ENCODE data around the gene CCDC146.
"Not testable (repeated sequence)": the region's sequence is repeated elsewhere in the genome, so short reads cannot be mapped to it uniquely, and the experiment has no call there.

CCDC146 gene

GRCh38 chr7:77226357-77226839, 104.0 kb downstream of the CCDC146 start:
- H3K9me3 ChIP-seq (ENCODE audit: control insufficient read depth, low read length): no peaks in the 10 kb centered on the region
- H3K4me3 ChIP-seq (ENCODE audit: extremely low read depth, insufficient read depth, low read length, poor library complexity, severe bottlenecking): no peak overlapping the region
- no peaks in the 10 kb centered on the region for H3K36me3 ChIP-seq (ENCODE audit: control insufficient read depth, insufficient read depth, low read length)
- 83 to 100% methylated on average over 1 of the region's 1 CpG for WGBS, 2 experiments (ENCODE audit: insufficient coverage in 2 of 2)
- H3K27ac ChIP-seq (ENCODE audit: low read depth, low read length, severe bottlenecking): no peak overlapping the region
- H3K4me1 ChIP-seq (ENCODE audit: control insufficient read depth, insufficient read depth, low read length, poor library complexity, severe bottlenecking): no peaks in the 10 kb centered on the region

DNA sequence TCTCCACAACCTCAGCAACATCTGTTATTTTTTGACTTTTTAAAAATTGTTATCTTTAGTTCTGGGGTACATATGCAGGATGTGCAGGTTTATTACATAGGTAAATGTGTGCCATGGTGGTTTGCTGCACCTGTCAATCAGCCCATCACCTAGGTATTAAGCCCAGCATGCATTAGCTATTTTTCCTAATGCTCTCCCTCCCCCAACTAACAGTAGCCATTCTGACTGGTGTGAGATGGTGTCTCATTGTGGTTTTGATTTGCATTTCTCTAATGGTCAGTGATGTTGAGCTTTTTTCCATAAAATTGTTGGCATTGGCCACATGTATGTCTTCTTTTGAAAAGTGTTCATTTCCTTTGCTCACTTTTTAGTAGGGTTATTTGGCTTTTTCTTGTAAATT, 106.4 kb downstream of the CCDC146 start:
- H3K9me3 ChIP-seq (ENCODE audit: control insufficient read depth, low read length); H3K36me3 ChIP-seq (ENCODE audit: control insufficient read depth, insufficient read depth, low read length); H3K4me1 ChIP-seq (ENCODE audit: control insufficient read depth, insufficient read depth, low read length, poor library complexity, severe bottlenecking); H3K4me3 ChIP-seq (ENCODE audit: extremely low read depth, insufficient read depth, low read length, poor library complexity, severe bottlenecking); H3K27ac ChIP-seq (ENCODE audit: low read depth, low read length, severe bottlenecking): not testable (repeated sequence)

- Histone ChIP-seq H3K27ac (ENCODE audit: low read depth, low read length, severe bottlenecking) (no peak overlapping the region), H3K4me3 (ENCODE audit: extremely low read depth, insufficient read depth, low read length, poor library complexity, severe bottlenecking) (no peak overlapping the region)
- WGBS, 2 experiments (ENCODE audit: insufficient coverage in 2 of 2): 77% methylated on average over 2 of the region's 2 CpGs; no CpG with 5 or more reads in 1 of the 2 experiments
These were observed 110.1 kb downstream of the CCDC146 start for GRCh38 chr7:77232467-77232866.

DNA sequence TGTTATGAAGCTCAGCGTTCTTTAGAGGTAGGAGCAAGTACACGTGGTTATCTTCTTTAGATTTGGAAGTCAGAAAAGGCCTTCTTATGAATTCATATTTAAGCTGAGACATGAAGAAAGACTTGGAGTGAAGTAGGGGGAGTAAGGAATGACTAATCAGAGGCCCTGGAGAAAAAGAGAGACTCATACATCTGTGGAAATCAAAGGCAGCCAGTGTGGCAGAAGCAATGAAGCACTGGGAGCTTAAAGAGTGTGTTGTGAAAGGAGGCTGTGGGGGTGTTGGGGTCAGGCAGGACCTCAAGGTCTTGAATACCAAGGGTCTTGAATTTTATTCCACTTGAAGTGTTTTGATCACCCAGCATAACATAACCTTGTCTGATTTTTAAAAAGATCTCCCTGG, 112.9 kb downstream of the CCDC146 start:
- no peak overlapping the region for H3K27ac ChIP-seq (ENCODE audit: low read depth, low read length, severe bottlenecking)
- no peaks in the 10 kb centered on the region for H3K9me3 ChIP-seq (ENCODE audit: control insufficient read depth, low read length)
- H3K4me3 ChIP-seq (ENCODE audit: extremely low read depth, insufficient read depth, low read length, poor library complexity, severe bottlenecking): no peak overlapping the region
- H3K4me1 ChIP-seq (ENCODE audit: control insufficient read depth, insufficient read depth, low read length, poor library complexity, severe bottlenecking): no peaks in the 10 kb centered on the region
- WGBS, 2 experiments (ENCODE audit: insufficient coverage in 2 of 2): 82 to 94% methylated on average over 2 of the region's 2 CpGs
- no peaks in the 10 kb centered on the region for H3K36me3 ChIP-seq (ENCODE audit: control insufficient read depth, insufficient read depth, low read length)

More at GRCh38 chr7:77232467-77232866, 110.1 kb downstream of the CCDC146 start:
- H3K9me3 ChIP-seq (ENCODE audit: control insufficient read depth, low read length): no peaks in the 10 kb centered on the region
- no peaks in the 10 kb centered on the region for H3K36me3 ChIP-seq (ENCODE audit: control insufficient read depth, insufficient read depth, low read length)
- H3K4me1 ChIP-seq (ENCODE audit: control insufficient read depth, insufficient read depth, low read length, poor library complexity, severe bottlenecking): no peaks in the 10 kb centered on the region

GRCh38 chr7:77238703-77239136, 116.3 kb downstream of the CCDC146 start:
- Histone ChIP-seq H3K9me3 (ENCODE audit: control insufficient read depth, low read length) (no peaks in the 10 kb centered on the region), H3K4me3 (ENCODE audit: extremely low read depth, insufficient read depth, low read length, poor library complexity, severe bottlenecking) (no peak overlapping the region), H3K4me1 (ENCODE audit: control insufficient read depth, insufficient read depth, low read length, poor library complexity, severe bottlenecking) (no peaks in the 10 kb centered on the region), H3K36me3 (ENCODE audit: control insufficient read depth, insufficient read depth, low read length) (no peaks in the 10 kb centered on the region), H3K27ac (ENCODE audit: low read depth, low read length, severe bottlenecking) (no peak overlapping the region)
- 93 to 100% methylated on average over 1 to 2 of the region's 2 CpGs for WGBS, 2 experiments (ENCODE audit: insufficient coverage in 2 of 2)

GRCh38 chr7:77239471-77239870, 117.1 kb downstream of the CCDC146 start:
- WGBS, 2 experiments (ENCODE audit: insufficient coverage in 2 of 2): 88 to 89% methylated on average over 1 to 2 of the region's 3 CpGs
- no peak overlapping the region for H3K27ac ChIP-seq (ENCODE audit: low read depth, low read length, severe bottlenecking)
- no peaks in the 10 kb centered on the region for H3K9me3 ChIP-seq (ENCODE audit: control insufficient read depth, low read length)
- H3K4me3 ChIP-seq (ENCODE audit: extremely low read depth, insufficient read depth, low read length, poor library complexity, severe bottlenecking): no peak overlapping the region
- no peaks in the 10 kb centered on the region for H3K36me3 ChIP-seq (ENCODE audit: control insufficient read depth, insufficient read depth, low read length)
- H3K4me1 ChIP-seq (ENCODE audit: control insufficient read depth, insufficient read depth, low read length, poor library complexity, severe bottlenecking): no peaks in the 10 kb centered on the region

DNA sequence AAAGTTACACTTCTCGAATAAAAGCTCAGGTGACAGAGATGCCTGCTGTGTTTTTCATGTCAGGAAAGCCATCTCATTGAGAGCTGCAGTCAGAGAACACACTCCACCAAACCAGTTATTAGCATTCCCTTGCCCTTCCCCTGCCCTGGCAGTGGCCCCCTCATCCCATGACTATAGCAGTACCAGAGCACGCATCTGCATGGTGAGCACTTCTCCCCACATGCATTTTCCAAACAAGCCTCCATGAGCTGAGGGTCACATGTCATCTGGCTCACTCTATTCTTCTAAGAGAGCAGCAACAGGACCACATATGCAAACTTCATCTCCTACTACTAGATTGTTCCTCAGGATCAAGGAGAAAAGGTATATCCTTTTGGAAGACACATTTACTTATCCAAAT, 119.7 kb downstream of the CCDC146 start:
- WGBS, 2 experiments (ENCODE audit: insufficient coverage in 2 of 2): 89 to 90% methylated on average over 2 of the region's 2 CpGs
- no peaks in the 10 kb centered on the region for H3K9me3 ChIP-seq (ENCODE audit: control insufficient read depth, low read length)
- H3K4me1 ChIP-seq (ENCODE audit: control insufficient read depth, insufficient read depth, low read length, poor library complexity, severe bottlenecking): peaks cover 10% of the 10 kb centered on the region
- no peak overlapping the region for H3K4me3 ChIP-seq (ENCODE audit: extremely low read depth, insufficient read depth, low read length, poor library complexity, severe bottlenecking)
- H3K27ac ChIP-seq (ENCODE audit: low read depth, low read length, severe bottlenecking): no peak overlapping the region
- H3K36me3 ChIP-seq (ENCODE audit: control insufficient read depth, insufficient read depth, low read length): no peaks in the 10 kb centered on the region

- Histone ChIP-seq H3K27ac (ENCODE audit: low read depth, low read length, severe bottlenecking) (no peak overlapping the region), H3K4me1 (ENCODE audit: control insufficient read depth, insufficient read depth, low read length, poor library complexity, severe bottlenecking) (peaks cover 10% of the 10 kb centered on the region), H3K9me3 (ENCODE audit: control insufficient read depth, low read length) (no peaks in the 10 kb centered on the region), H3K4me3 (ENCODE audit: extremely low read depth, insufficient read depth, low read length, poor library complexity, severe bottlenecking) (no peak overlapping the region), H3K36me3 (ENCODE audit: control insufficient read depth, insufficient read depth, low read length) (no peaks in the 10 kb centered on the region)
- 71% methylated on average over 1 of the region's 2 CpGs; no CpG with 5 or more reads in 1 of the 2 experiments for WGBS, 2 experiments (ENCODE audit: insufficient coverage in 2 of 2)
These were observed 120.1 kb downstream of the CCDC146 start for GRCh38 chr7:77242554-77242953.

GRCh38 chr7:77244222-77244934, 122.0 kb downstream of the CCDC146 start:
- Histone ChIP-seq H3K36me3 (ENCODE audit: control insufficient read depth, insufficient read depth, low read length) (no peaks in the 10 kb centered on the region), H3K27ac (ENCODE audit: low read depth, low read length, severe bottlenecking) (no peak overlapping the region), H3K4me1 (ENCODE audit: control insufficient read depth, insufficient read depth, low read length, poor library complexity, severe bottlenecking) (peaks cover 10% of the 10 kb centered on the region), H3K4me3 (ENCODE audit: extremely low read depth, insufficient read depth, low read length, poor library complexity, severe bottlenecking) (no peak overlapping the region), H3K9me3 (ENCODE audit: control insufficient read depth, low read length) (no peaks in the 10 kb centered on the region)
- WGBS, 2 experiments (ENCODE audit: insufficient coverage in 2 of 2): 97 to 100% methylated on average over 5 of the region's 6 CpGs

- no peak overlapping the region for H3K27ac ChIP-seq (ENCODE audit: low read depth, low read length, severe bottlenecking)
- no peaks in the 10 kb centered on the region for H3K9me3 ChIP-seq (ENCODE audit: control insufficient read depth, low read length)
- 91 to 98% methylated on average over 4 to 7 of the region's 7 CpGs for WGBS, 2 experiments (ENCODE audit: insufficient coverage in 2 of 2)
- no peak overlapping the region for H3K4me3 ChIP-seq (ENCODE audit: extremely low read depth, insufficient read depth, low read length, poor library complexity, severe bottlenecking)
- peaks cover 10% of the 10 kb centered on the region for H3K4me1 ChIP-seq (ENCODE audit: control insufficient read depth, insufficient read depth, low read length, poor library complexity, severe bottlenecking)
- H3K36me3 ChIP-seq (ENCODE audit: control insufficient read depth, insufficient read depth, low read length): no peaks in the 10 kb centered on the region
These were observed 122.8 kb downstream of the CCDC146 start for GRCh38 chr7:77245015-77245755.
